HG02870 (cell line): Measurements from ENCODE around the gene WNT2.
"Not testable (repeated sequence)": the region's sequence is repeated elsewhere in the genome, so short reads cannot be mapped to it uniquely, and the experiment has no call there.

ENCODE experiments used
- ATAC-seq: cut with Tn5 transposase; IDR thresholded peaks from one replicate; pipeline ENCODE4 v1.9.1; 2021; ENCODE audit warnings: mild to moderate bottlenecking, moderate library complexity; ENCODE audit not compliant: unreplicated experiment

The WNT2 gene

GRCh38 chr7:117270371-117270770 lies 52.5 kb downstream of the WNT2 start:
- ATAC-seq: no peak

- no peak for ATAC-seq
Measured at GRCh38 chr7:117269886-117270285, 53.0 kb downstream of the WNT2 start.

- no peak for ATAC-seq
Measured at GRCh38 chr7:117269417-117269816, 53.4 kb downstream of the WNT2 start.

GRCh38 chr7:117264716-117265115 lies 58.1 kb downstream of the WNT2 start:
- no peak for ATAC-seq

GRCh38 chr7:117262546-117262945 lies 60.3 kb downstream of the WNT2 start:
- no peak for ATAC-seq

DNA sequence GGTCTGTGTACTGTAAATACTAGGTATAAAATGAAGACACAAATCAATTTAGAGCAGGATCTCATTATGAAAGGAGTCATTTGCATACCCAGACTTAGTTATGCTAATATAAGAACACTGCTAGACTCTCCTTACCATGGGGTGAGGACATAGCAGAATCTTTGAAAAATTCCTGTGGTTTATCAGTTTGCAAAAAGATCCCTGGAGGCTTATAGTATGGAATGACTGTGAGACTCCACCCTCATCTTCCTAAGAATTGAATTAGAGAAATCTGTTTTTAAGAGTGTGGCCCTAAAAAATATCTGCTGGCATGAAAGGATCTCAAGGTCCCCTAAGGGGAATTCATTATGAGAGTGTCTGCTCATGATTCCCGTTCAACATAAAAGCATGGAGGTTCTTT lies 63.2 kb downstream of the WNT2 start:
- peak; percentile 9 for ATAC-seq

DNA sequence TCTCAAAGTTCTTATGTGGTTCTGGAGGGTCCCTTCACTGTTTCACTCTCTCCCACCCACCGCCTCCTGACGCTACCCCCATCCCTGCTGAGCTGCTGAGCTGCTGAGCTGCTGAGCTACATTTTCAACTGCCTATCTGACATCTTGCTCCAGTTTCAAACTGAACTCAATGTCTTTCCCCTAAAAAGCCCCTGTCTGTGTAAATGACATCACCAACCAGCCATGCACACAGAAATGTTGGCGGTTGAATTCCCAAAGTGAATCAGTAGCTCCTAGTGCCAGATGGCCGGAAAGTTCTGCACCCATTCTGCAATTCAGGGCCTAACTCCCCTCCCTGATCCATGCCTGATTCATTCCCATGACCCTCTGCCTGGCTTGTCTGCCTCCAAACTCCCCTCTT lies 71.2 kb downstream of the WNT2 start:
- ATAC-seq: peak; percentile 69

DNA sequence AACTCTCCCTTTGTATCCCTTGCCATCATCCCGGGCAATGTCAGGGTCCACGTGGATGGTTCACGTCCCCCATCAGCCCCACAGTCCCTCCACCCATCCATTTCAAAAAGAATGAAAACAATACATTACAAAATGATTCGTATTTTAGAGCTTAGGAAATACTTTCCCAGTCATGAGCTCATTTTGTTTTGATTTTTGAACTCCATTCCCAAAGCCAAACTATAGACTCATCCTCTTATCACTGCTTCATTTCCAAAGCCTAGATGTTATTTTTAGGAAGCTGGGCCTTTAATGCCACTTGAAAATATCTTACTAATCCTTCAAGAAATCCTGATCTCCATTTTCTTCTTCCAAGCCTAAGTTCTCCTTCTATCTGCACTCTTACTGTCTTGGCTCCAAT lies 72.1 kb downstream of the WNT2 start:
- no peak for ATAC-seq

- ATAC-seq: no peak
Measured at GRCh38 chr7:117250245-117250644, 72.6 kb downstream of the WNT2 start.

- no peak for ATAC-seq
Measured at GRCh38 chr7:117249696-117250095, 73.2 kb downstream of the WNT2 start.

GRCh38 chr7:117248829-117249228 lies 74.0 kb downstream of the WNT2 start:
- ATAC-seq: no peak

GRCh38 chr7:117247809-117248208 lies 75.0 kb downstream of the WNT2 start:
- no peak for ATAC-seq

DNA sequence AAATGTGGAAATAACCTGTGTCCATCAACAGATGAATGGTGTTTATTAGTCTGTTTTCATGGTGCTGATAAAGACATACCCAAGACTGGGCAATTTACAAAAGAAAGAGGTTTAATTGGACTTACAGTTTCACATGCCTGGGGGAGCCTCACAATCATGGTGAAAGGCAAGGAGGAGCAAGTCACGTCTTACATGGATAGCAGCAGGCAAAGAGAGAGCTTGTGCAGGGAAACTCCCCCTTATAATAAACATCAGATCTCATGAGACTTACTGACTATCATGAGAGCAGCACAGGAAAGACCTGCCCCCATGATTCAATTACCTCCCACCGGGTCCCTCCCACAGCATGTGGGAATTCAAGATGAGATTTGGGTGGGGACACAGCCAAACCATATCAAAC lies 77.2 kb downstream of the WNT2 start:
- not testable (repeated sequence) for ATAC-seq

DNA sequence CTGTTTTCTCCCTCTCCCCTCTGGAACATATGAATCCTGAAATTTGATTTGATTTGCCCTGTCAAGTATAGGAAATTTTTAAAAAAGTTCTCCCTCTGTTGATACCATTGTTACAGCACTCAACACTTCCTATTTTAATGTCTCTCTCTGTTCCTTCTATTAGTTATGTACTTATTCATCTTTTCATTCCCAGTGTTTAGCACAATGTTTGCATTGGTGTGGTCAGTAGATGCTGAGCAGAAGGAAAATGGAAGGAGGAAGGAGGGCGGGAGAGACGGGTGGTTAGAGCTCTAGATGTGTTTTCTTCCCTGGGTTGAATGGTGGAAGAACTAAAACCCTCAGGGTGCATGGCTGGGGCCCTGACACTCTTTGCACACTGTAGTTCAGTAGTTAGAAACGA lies 79.5 kb downstream of the WNT2 start:
- no peak for ATAC-seq

DNA sequence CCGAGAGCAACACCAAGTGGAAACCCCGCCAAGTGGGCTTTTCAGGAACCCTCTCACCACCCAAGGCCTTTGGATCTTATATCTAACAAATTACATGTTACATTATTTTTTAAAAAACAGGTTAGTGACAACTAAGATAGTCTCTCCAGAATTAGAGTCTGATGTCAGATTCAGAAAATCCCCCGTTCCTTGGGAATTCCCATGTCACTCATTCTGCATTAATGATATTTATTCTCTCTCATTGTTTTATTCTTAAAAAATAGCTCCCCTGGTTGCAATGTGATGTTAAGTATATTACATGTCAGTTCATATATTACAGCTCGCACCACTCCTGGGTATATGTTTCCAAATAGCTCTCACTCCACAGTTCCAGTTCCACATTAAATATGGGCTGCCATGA lies 81.8 kb downstream of the WNT2 start:
- ATAC-seq: no peak

- ATAC-seq: no peak
Measured at GRCh38 chr7:117238937-117239336, 83.9 kb downstream of the WNT2 start.

DNA sequence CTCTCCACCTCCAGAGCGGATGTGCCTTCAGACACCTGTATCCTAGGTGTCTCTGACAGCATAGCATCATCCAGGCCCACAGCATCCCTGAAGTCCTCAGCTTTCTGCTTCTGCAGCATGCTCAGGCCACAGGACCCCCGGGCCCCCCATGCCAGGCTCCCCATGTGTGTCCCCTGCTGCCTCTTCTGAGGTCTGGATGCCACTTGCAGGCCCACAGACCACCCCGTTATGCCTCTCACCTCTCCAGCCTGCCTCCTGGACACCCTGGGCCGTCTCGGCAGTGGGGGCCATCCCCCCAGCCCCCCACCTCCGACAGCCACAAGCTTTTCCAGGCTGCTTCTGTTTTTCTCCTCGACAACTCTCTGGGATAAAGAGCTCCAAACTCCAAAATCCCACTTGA lies 84.4 kb downstream of the WNT2 start:
- no peak for ATAC-seq

DNA sequence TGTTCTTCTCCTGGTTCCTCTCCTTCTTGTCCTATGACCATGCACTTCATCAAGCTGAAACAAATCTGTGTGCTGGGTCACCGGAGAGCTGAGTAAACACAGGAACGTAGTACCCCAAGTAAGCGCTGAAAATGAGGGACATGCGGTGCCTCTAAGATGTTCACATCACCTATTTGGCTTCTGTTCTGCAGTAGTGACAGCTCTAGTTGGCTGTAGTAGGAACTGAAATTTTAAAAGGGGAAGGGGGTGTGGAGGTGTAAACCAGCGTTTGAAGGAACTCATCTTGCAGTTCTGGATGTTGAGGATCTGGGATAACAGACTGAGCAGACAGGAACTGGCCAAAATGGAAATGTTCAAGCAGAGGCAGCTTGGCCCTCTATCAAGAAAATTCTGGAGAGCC lies 85.2 kb downstream of the WNT2 start:
- peak; percentile 76 for ATAC-seq

- ATAC-seq: no peak
Measured at GRCh38 chr7:117231047-117231359, 91.9 kb downstream of the WNT2 start.

- peak; percentile 73 for ATAC-seq
Measured at GRCh38 chr7:117230276-117231046, 92.4 kb downstream of the WNT2 start.

GRCh38 chr7:117229350-117229749 lies 93.5 kb downstream of the WNT2 start:
- ATAC-seq: no peak

- ATAC-seq: no peak
Measured at GRCh38 chr7:117227091-117227490, 95.8 kb downstream of the WNT2 start.

GRCh38 chr7:117225536-117225935 lies 97.3 kb downstream of the WNT2 start:
- no peak for ATAC-seq
